ENCODE results near the gene OR9Q1.

GRCh38 chr11:58097437-58097836 is 73.8 kb downstream of the OR9Q1 start:
- no peak for TF ChIP-seq CTCF (IDR thresholded peaks at IDR 0.05)
- no peak for TF ChIP-seq POLR2A (IDR thresholded peaks at IDR 0.05; ENCODE audit: low read depth)
